H9 (cell line): ENCODE data around the gene OR10Z1. TPM values are rescaled to one million over a fixed set of nuclear protein-coding genes. Genes with fewer than 3 reads are reported as not detected.

Experiments used
- DNase-seq: peaks from one replicate; pipeline ENCODE4 v3.0.0-alpha.2; 2017
- H2AFZ ChIP-seq: one replicate; pipeline ENCODE4 v1.6.1; 2013; ENCODE audit warnings: mild to moderate bottlenecking, low read length, control low read depth, moderate library complexity
- H2AK5ac ChIP-seq: 2 replicates; pipeline ENCODE4 v1.6.1; 2013; ENCODE audit warnings: low read length, control low read depth, mixed read lengths; ENCODE audit not compliant: insufficient read length
- H2BK120ac ChIP-seq: one replicate; pipeline ENCODE4 v1.6.1; 2013; ENCODE audit warnings: low read depth, mild to moderate bottlenecking, low read length, control low read depth, inconsistent platforms; ENCODE audit not compliant: poor library complexity, severe bottlenecking
- H2BK12ac ChIP-seq: 2 replicates; pipeline ENCODE4 v1.6.1; 2013; ENCODE audit warnings: low read length, control low read depth, mixed read lengths, low read depth; ENCODE audit not compliant: insufficient read length
- H2BK15ac ChIP-seq: 2 replicates; pipeline ENCODE4 v1.6.1; 2013; ENCODE audit warnings: low read depth, low read length, control low read depth
- H2BK20ac ChIP-seq: one replicate; pipeline ENCODE4 v1.6.1; 2013; ENCODE audit warnings: low read depth, mild to moderate bottlenecking, low read length, control low read depth, inconsistent platforms; ENCODE audit not compliant: poor library complexity, severe bottlenecking
- H2BK5ac ChIP-seq: 2 replicates; pipeline ENCODE4 v1.6.1; 2013; ENCODE audit warnings: low read length, control low read depth, mixed read lengths; ENCODE audit not compliant: insufficient read length
- H3K14ac ChIP-seq: 2 replicates; pipeline ENCODE4 v1.6.1; 2013; ENCODE audit warnings: low read length, control low read depth; ENCODE audit not compliant: insufficient read depth
- H3K18ac ChIP-seq: 2 replicates; pipeline ENCODE4 v1.6.1; 2013; ENCODE audit warnings: low read depth, mild to moderate bottlenecking, mixed read lengths, low read length, control low read depth; ENCODE audit not compliant: insufficient read length
- H3K23ac ChIP-seq: 2 replicates; pipeline ENCODE4 v1.6.1; 2013; ENCODE audit warnings: low read length, control low read depth, mixed read lengths, low read depth; ENCODE audit not compliant: insufficient read length
- H3K23me2 ChIP-seq: 2 replicates; pipeline ENCODE4 v1.6.1; 2013; ENCODE audit warnings: low read depth, mild to moderate bottlenecking, mixed read lengths, low read length, control low read depth; ENCODE audit not compliant: insufficient read length, poor library complexity, severe bottlenecking
- H3K27ac ChIP-seq: 2 replicates; pipeline ENCODE4 v1.5.1; 2013; ENCODE audit warnings: low read length, control low read depth, mixed read lengths, low read depth; ENCODE audit not compliant: insufficient read length
- H3K27me3 ChIP-seq: 2 replicates; pipeline ENCODE4 v1.6.1; 2013; ENCODE audit warnings: low read length, control low read depth, inconsistent platforms; ENCODE audit not compliant: insufficient read depth
- H3K4ac ChIP-seq: 2 replicates; pipeline ENCODE4 v1.6.1; 2013; ENCODE audit warnings: low read depth, mild to moderate bottlenecking, control low read depth, inconsistent platforms, low read length, moderate library complexity
- H3K4me1 ChIP-seq: 2 replicates; pipeline ENCODE4 v1.6.1; 2013; ENCODE audit warnings: low read length, control low read depth, inconsistent platforms; ENCODE audit not compliant: insufficient read depth
- H3K4me2 ChIP-seq: 2 replicates; pipeline ENCODE4 v1.6.1; 2013; ENCODE audit warnings: low read length, control low read depth, mixed read lengths; ENCODE audit not compliant: insufficient read length, insufficient read depth
- H3K56ac ChIP-seq: 2 replicates; pipeline ENCODE4 v1.6.1; 2013; ENCODE audit warnings: low read depth, mild to moderate bottlenecking, mixed read lengths, low read length, control low read depth; ENCODE audit not compliant: insufficient read length
- H3K79me1 ChIP-seq: 2 replicates; pipeline ENCODE4 v1.6.1; 2013; ENCODE audit warnings: low read depth, mild to moderate bottlenecking, moderate library complexity, low read length, control low read depth, inconsistent platforms; ENCODE audit not compliant: insufficient read depth, poor library complexity, severe bottlenecking
- H3K79me2 ChIP-seq: 2 replicates; pipeline ENCODE4 v1.6.1; 2013; ENCODE audit warnings: low read length, control low read depth, inconsistent platforms; ENCODE audit not compliant: insufficient read depth
- H3K9ac ChIP-seq: 2 replicates; pipeline ENCODE4 v1.6.1; 2013; ENCODE audit warnings: low read length, control low read depth, mixed read lengths; ENCODE audit not compliant: insufficient read length; ENCODE audit errors: extremely low read depth
- H3K9me3 ChIP-seq: one replicate; pipeline ENCODE4 v1.6.1; 2013; ENCODE audit warnings: low read depth, low read length, inconsistent platforms; ENCODE audit not compliant: control insufficient read depth
- H3T11ph ChIP-seq: one replicate; pipeline ENCODE4 v1.6.1; 2013; ENCODE audit warnings: mild to moderate bottlenecking, low read length, control low read depth, inconsistent platforms
- H4K20me1 ChIP-seq: one replicate; pipeline ENCODE4 v1.6.1; 2013; ENCODE audit not compliant: control insufficient read depth, insufficient read length, insufficient read depth
- H4K5ac ChIP-seq: 2 replicates; pipeline ENCODE4 v1.6.1; 2013; ENCODE audit warnings: low read depth, mild to moderate bottlenecking, mixed read lengths, low read length, control low read depth; ENCODE audit not compliant: insufficient read length
- H4K8ac ChIP-seq: replicated peaks from 2 replicates; pipeline ENCODE4 v1.6.1; 2013; ENCODE audit warnings: low read length, control low read depth, mixed read lengths, low read depth; ENCODE audit not compliant: insufficient read length
- H4K91ac ChIP-seq: 2 replicates; pipeline ENCODE4 v1.6.1; 2013; ENCODE audit warnings: low read depth, mild to moderate bottlenecking, moderate library complexity, mixed read lengths, low read length, control low read depth; ENCODE audit not compliant: insufficient read length
- H3K27ac Mint-ChIP-seq, 3 experiments: 2 replicates in 2 of 3; 3 replicates in 1 of 3; pipeline ENCODE4 v1.8.0; 2020 to 2021; ENCODE audit warnings: mixed read lengths in 3 of 3, mild to moderate bottlenecking in 1 of 3, moderate library complexity in 1 of 3
- H3K27me3 Mint-ChIP-seq: 2 replicates; pipeline ENCODE4 v1.8.0; 2021; ENCODE audit warnings: low read depth, mild to moderate bottlenecking, moderate library complexity, mixed read lengths
- H3K36me3 Mint-ChIP-seq, 3 experiments: 2 replicates in 2 of 3; 3 replicates in 1 of 3; pipeline ENCODE4 v1.8.0; 2020 to 2021; ENCODE audit warnings: low read depth in 3 of 3, mixed read lengths in 3 of 3; ENCODE audit not compliant: insufficient read depth in 1 of 3
- H3K4me1 Mint-ChIP-seq, 2 experiments: 2 replicates each; pipeline ENCODE4 v1.8.0; 2020; ENCODE audit warnings: mixed read lengths in 2 of 2
- H3K4me3 Mint-ChIP-seq, 2 experiments: 2 replicates in 1 of 2; 3 replicates in 1 of 2; pipeline ENCODE4 v1.8.0; 2020 to 2021; ENCODE audit warnings: mild to moderate bottlenecking in 2 of 2, mixed read lengths in 2 of 2, moderate library complexity in 1 of 2
- H3K9me3 Mint-ChIP-seq, 2 experiments: 2 replicates in 1 of 2; 3 replicates in 1 of 2; pipeline ENCODE4 v1.8.0; 2020; ENCODE audit warnings: mild to moderate bottlenecking in 2 of 2, mixed read lengths in 2 of 2, moderate library complexity in 1 of 2
- CTCF ChIP-seq: fragments of 200-600 bp; sonication (generic); conservative IDR thresholded peaks from 3 replicates; pipeline ENCODE4 v1.8.0; 2021; ENCODE audit warnings: antibody characterized with exemption, mild to moderate bottlenecking
- WGBS: extraction: QIAGEN DNeasy Blood & Tissue Kit; methylation state at CpG from one replicate; pipeline ENCODE4 v1.1.7; 2013; ENCODE audit warnings: missing lambda C conversion rate, low lambda C conversion rate, mixed read lengths; ENCODE audit not compliant: insufficient read length; ENCODE audit errors: extremely low coverage; 5-methylcytosine and 5-hydroxymethylcytosine counted together
- total RNA-seq: library from RNA; stranded (reverse); gene quantifications from 2 replicates; pipeline ENCODE4 v1.2.1, GENCODE V29; 2021

Gene OR10Z1
- total RNA-seq, 1 experiment from 2014 or later = not detected

GRCh38 chr1:158613764-158614163, 8.7 kb downstream of the OR10Z1 start:
- H3K27ac Mint-ChIP-seq = no peak overlapping the region
- no CpG with 5 or more reads among the region's 3 CpGs for WGBS
- H2BK120ac ChIP-seq = no peak overlapping the region
- H2BK20ac ChIP-seq = no peak overlapping the region
- H3K4me1 Mint-ChIP-seq = no peaks in the 10 kb centered on the region
- no peak overlapping the region for H4K8ac ChIP-seq
- H3K4me1 ChIP-seq = no peaks in the 10 kb centered on the region
- no peak overlapping the region for H2AK5ac ChIP-seq
- no peak overlapping the region for H3K56ac ChIP-seq
- H3K27me3 ChIP-seq = no peaks in the 10 kb centered on the region
- no peak overlapping the region for H3K14ac ChIP-seq
- no peak overlapping the region for H2BK5ac ChIP-seq
- H3K9me3 Mint-ChIP-seq = no peaks in the 10 kb centered on the region
- H3K79me2 ChIP-seq = no peaks in the 10 kb centered on the region
- no peak overlapping the region for H4K5ac ChIP-seq
- H2AFZ ChIP-seq = no peak overlapping the region
- no peak overlapping the region for H3K23ac ChIP-seq
- H2BK12ac ChIP-seq = no peak overlapping the region
- no peaks in the 10 kb centered on the region for H3K9me3 ChIP-seq
- DNase-seq = no peak
- H3K4ac ChIP-seq = no peak overlapping the region
- no peaks in the 10 kb centered on the region for H3K79me1 ChIP-seq
- H3K9ac ChIP-seq = no peak overlapping the region
- H3K27ac ChIP-seq = no peak overlapping the region
- no peak overlapping the region for H3T11ph ChIP-seq
- H3K4me3 Mint-ChIP-seq = no peak overlapping the region
- no peak for TF ChIP-seq CTCF
- no peaks in the 10 kb centered on the region; a peak in 1 of 7 replicates for H3K36me3 Mint-ChIP-seq
- no peaks in the 10 kb centered on the region for H4K20me1 ChIP-seq
- H3K23me2 ChIP-seq = no peaks in the 10 kb centered on the region
- H3K18ac ChIP-seq = no peak overlapping the region
- H3K27me3 Mint-ChIP-seq = peaks cover 3% of the 10 kb centered on the region; the same call in 1 of the 2 replicates
- no peak overlapping the region for H2BK15ac ChIP-seq
- H3K4me2 ChIP-seq = no peak overlapping the region
- no peak overlapping the region for H4K91ac ChIP-seq
